K562 (cell line): ENCODE data around the gene TPX2. TPM values are rescaled to one million over a fixed set of nuclear protein-coding genes. Genes with fewer than 3 reads are reported as not detected.

Experiments
- ARNT ChIP-seq, 2 experiments: fragments of 450-650 bp; IDR thresholded peaks; 2 replicates each; pipeline ENCODE4 v1.6.1; 2016; ENCODE audit warnings: mild to moderate bottlenecking in 1 of 2
- BCOR ChIP-seq: fragments of 450-650 bp; IDR thresholded peaks from 2 replicates; pipeline ENCODE4 v1.6.1; 2016
- CAMTA2 ChIP-seq: fragments of 250-450 bp; sonication (Bioruptor Pico); conservative IDR thresholded peaks from 2 replicates; pipeline ENCODE4 v1.5.1; 2022
- CBX2 ChIP-seq: fragments of 200-600 bp; sonication (generic); IDR thresholded peaks from one replicate; pipeline ENCODE4 v1.6.1; 2012; ENCODE audit warnings: mild to moderate bottlenecking, low read length, inconsistent platforms; ENCODE audit not compliant: insufficient read depth, poor library complexity, severe bottlenecking
- EGR1 ChIP-seq: fragments of 450-650 bp; conservative IDR thresholded peaks from 2 replicates; pipeline ENCODE4 v1.6.1; 2017; ENCODE audit warnings: mild to moderate bottlenecking
- ILF3 ChIP-seq: fragments of 450-650 bp; IDR thresholded peaks from 2 replicates; pipeline ENCODE4 v1.6.1; 2018; ENCODE audit warnings: antibody characterized with exemption, mild to moderate bottlenecking, moderate library complexity, borderline replicate concordance
- KAT2B ChIP-seq: IDR thresholded peaks from one replicate; pipeline ENCODE4 v1.6.1; 2012; ENCODE audit warnings: low read depth, mild to moderate bottlenecking, control low read depth, inconsistent platforms, low read length, moderate library complexity
- NCOA2 ChIP-seq, 2 experiments: fragments of 450-650 bp; IDR thresholded peaks; 2 replicates each; pipeline ENCODE4 v1.6.1; 2018; ENCODE audit warnings: mild to moderate bottlenecking in 2 of 2, moderate library complexity in 1 of 2; ENCODE audit not compliant: partially characterized antibody in 2 of 2
- NR1H2 ChIP-seq: sonication (generic); formaldehyde crosslinking; IDR thresholded peaks from 2 replicates; pipeline ENCODE4 v1.4.0; 2020; ENCODE audit warnings: mild to moderate bottlenecking, missing genetic modification reagents
- REST ChIP-seq, 2 experiments: fragments of 450-650 bp; formaldehyde crosslinking in 1 of 2; IDR thresholded peaks; 2 replicates each; pipeline versions ENCODE4 v1.4.0 to v1.6.1; 2014 to 2020; ENCODE audit warnings: mild to moderate bottlenecking in 2 of 2, borderline replicate concordance in 1 of 2, low read depth in 1 of 2
- TEAD1 ChIP-seq, 2 experiments: fragments of 450-650 bp in 1 of 2; sonication (generic) in 1 of 2; formaldehyde crosslinking; IDR thresholded peaks; 2 replicates each; pipeline versions ENCODE4 v1.4.0 to v1.8.0; 2020 to 2022; ENCODE audit warnings: mild to moderate bottlenecking in 2 of 2, missing genetic modification reagents in 1 of 2
- ZMIZ1 ChIP-seq, 2 experiments: fragments of 150-350 bp in 1 of 2; IDR thresholded peaks; 2 replicates each; pipeline ENCODE4 v1.6.1; 2012 to 2016; ENCODE audit warnings: low read depth in 2 of 2, low read length in 2 of 2, mild to moderate bottlenecking in 1 of 2, moderate library complexity in 1 of 2
- ZNF165 ChIP-seq: fragments of 250-450 bp; sonication (Bioruptor Pico); IDR thresholded peaks from 2 replicates; pipeline ENCODE4 v1.4.0; 2020; ENCODE audit warnings: borderline replicate concordance
- ZNF41 ChIP-seq: fragments of 250-450 bp; sonication (Bioruptor Pico); conservative IDR thresholded peaks from 2 replicates; pipeline ENCODE4 v1.4.0; 2020; ENCODE audit warnings: mild to moderate bottlenecking
- ZNF75A ChIP-seq: fragments of 450-650 bp; formaldehyde crosslinking; IDR thresholded peaks from 2 replicates; pipeline ENCODE4 v1.4.0; 2020; ENCODE audit warnings: mild to moderate bottlenecking
- polyA plus RNA-seq, 8 experiments: library from polyadenylated mRNA; depleted of rRNA in 4 of 8; stranded (reverse) in 5 of 8; unstranded in 3 of 8; fragments of >200 nt; fragmentation: Nextera tagmentation in 2 of 8; fragmentation: Illumina TruSeq in 1 of 8; extraction: Ambion mirVana in 2 of 8; extraction: Trizol in 1 of 8; gene quantifications; 2 replicates each; pipeline versions ENCODE4 v1.2.1 to v1.2.3, GENCODE V29; 2011 to 2014; ENCODE audit warnings: inconsistent platforms in 1 of 8, missing spikeins in 1 of 8
- total RNA-seq, 7 experiments: library from RNA; depleted of rRNA in 6 of 7; stranded (reverse); fragments of >200 nt in 6 of 7; fragmentation: Illumina TruSeq in 2 of 7; extraction: Trizol in 2 of 7; gene quantifications; 2 replicates each; pipeline versions ENCODE4 v1.2.1 to v1.2.3, GENCODE V29; 2011 to 2021; ENCODE audit warnings: low replicate concordance in 1 of 7

TPX2 gene
- total and polyA plus RNA-seq, 9 of the 15 experiments (the other 6 are each of a cell fraction or from before 2014, with no cell fraction given), result 48.0 to 241 (median 133) TPM

- no peak for TF ChIP-seq ARNT (IDR thresholded peaks at IDR 0.05)
- TF ChIP-seq EGR1, result peak; percentile 90
- no peak for TF ChIP-seq CBX2
- peak; percentile 78; the same call in 1 of the 2 replicates for TF ChIP-seq ZNF165 (CRISPR knock-in tag)
- peak; percentile 91 for TF ChIP-seq REST (IDR thresholded peaks at IDR 0.05; ENCODE audit: borderline replicate concordance)
- peak; percentile 85 for TF ChIP-seq REST (CRISPR knock-in tag; IDR thresholded peaks at IDR 0.05; ENCODE audit: low read depth)
- TF ChIP-seq CAMTA2, result no peak
- no peak; the same call in 1 of the 2 replicates for TF ChIP-seq NR1H2 (CRISPR knock-in tag)
- TF ChIP-seq TEAD1 (CRISPR knock-in tag; IDR thresholded peaks at IDR 0.05), result peak; percentile 38 to 67; a peak in 1 of 4 replicates
- TF ChIP-seq ZMIZ1 (IDR thresholded peaks at IDR 0.05; ENCODE audit: low read depth in 2 of 2, low read length in 2 of 2), result peak in 1 of 2 experiments; percentile 57; a peak in 2 of 4 replicates
- TF ChIP-seq BCOR, result peak; percentile 100
- TF ChIP-seq ZNF41, result 0 out of 2 replicates have a peak, but pooled peaks have one; percentile 47
- TF ChIP-seq KAT2B, result no peak
- TF ChIP-seq ZNF75A (CRISPR knock-in tag), result 0 out of 2 replicates have a peak, but pooled peaks have one; percentile 61
- no peak for TF ChIP-seq NCOA2 (IDR thresholded peaks at IDR 0.05; ENCODE audit: partially characterized antibody in 2 of 2)
- no peak for TF ChIP-seq ILF3
Observed at GRCh38 chr20:31723319-31724078, 15.6 kb upstream of the TPX2 start (continued).
